Body of pancreas (tissue), 4 donors: Measurements from ENCODE around the gene INHA. TPM values are rescaled to one million over a fixed set of nuclear protein-coding genes. Genes with fewer than 3 reads are reported as not detected.

Experiments
- ATAC-seq: fragments of 150-250 bp; one replicate; pipeline ENCODE4 v1.9.1; 2016
- DNase-seq, 4 donors: peaks; one replicate each; pipeline ENCODE4 v3.0.0-alpha.2; 2019
- H3K27ac ChIP-seq, 4 donors: fragments of 200-600 bp; sonication (generic); 1 replicate in 3 of 4; 2 replicates in 1 of 4; pipeline versions ENCODE4 v1.5.1 to v1.6.1; 2016 to 2019; ENCODE audit warnings: mild to moderate bottlenecking in 1 of 4, mixed read lengths in 1 of 4, moderate library complexity in 1 of 4
- H3K27me3 ChIP-seq, 2 donors: fragments of 200-600 bp; sonication (generic); one replicate each; pipeline ENCODE4 v1.6.0; 2016; ENCODE audit warnings: mild to moderate bottlenecking in 1 of 2
- H3K36me3 ChIP-seq, 2 donors: fragments of 200-600 bp; sonication (generic); replicated peaks in 1 of 2; 2 replicates each; pipeline ENCODE4 v1.5.1; 2016; ENCODE audit warnings: low read depth in 2 of 2; ENCODE audit not compliant: insufficient read depth in 1 of 2
- H3K4me1 ChIP-seq: fragments of 200-600 bp; sonication (generic); one replicate; pipeline ENCODE4 v1.6.0; 2016
- H3K4me3 ChIP-seq, 2 donors: fragments of 200-600 bp; sonication (generic); 1 replicate in 1 of 2; 2 replicates in 1 of 2; pipeline ENCODE4 v1.5.1; 2016 to 2019
- H3K9me3 ChIP-seq, 3 donors: fragments of 200-600 bp; sonication (generic); 1 replicate in 2 of 3; 2 replicates in 1 of 3; pipeline ENCODE4 v1.5.1; 2016
- POLR2A ChIP-seq, 3 donors: fragments of 450-650 bp; IDR thresholded peaks; one replicate each; pipeline ENCODE4 v1.6.1; 2016; ENCODE audit warnings: antibody characterized with exemption in 3 of 3, mild to moderate bottlenecking in 2 of 3
- WGBS, 2 donors: methylation state at CpG; one replicate each; pipeline ENCODE4 v1.1.5; 2017; 5-methylcytosine and 5-hydroxymethylcytosine counted together
- intact Hi-C: fragments of 100-400 bp; cut with DNase I; formaldehyde crosslinking; loops from one replicate; pipeline ENCODE4 v1.15.1; 2023
- total RNA-seq, 2 donors: library from RNA; depleted of rRNA; stranded (reverse); fragments of >200 nt; gene quantifications; one replicate each; pipeline ENCODE4 v1.1.0, GENCODE V29; 2016
- TF ChIP-seq, protein P1 (sequence below), 7 experiments: fragments of 450-650 bp in 4 of 7; fragments of 200-600 bp in 3 of 7; sonication (generic) in 3 of 7; IDR thresholded peaks; one replicate each; pipeline ENCODE4 v1.5.1; 2016 to 2019; ENCODE audit warnings: antibody characterized with exemption in 7 of 7

The INHA gene
- total RNA-seq, 2 donors from 2014 or later = 0.66 to 1.6 TPM

DNA sequence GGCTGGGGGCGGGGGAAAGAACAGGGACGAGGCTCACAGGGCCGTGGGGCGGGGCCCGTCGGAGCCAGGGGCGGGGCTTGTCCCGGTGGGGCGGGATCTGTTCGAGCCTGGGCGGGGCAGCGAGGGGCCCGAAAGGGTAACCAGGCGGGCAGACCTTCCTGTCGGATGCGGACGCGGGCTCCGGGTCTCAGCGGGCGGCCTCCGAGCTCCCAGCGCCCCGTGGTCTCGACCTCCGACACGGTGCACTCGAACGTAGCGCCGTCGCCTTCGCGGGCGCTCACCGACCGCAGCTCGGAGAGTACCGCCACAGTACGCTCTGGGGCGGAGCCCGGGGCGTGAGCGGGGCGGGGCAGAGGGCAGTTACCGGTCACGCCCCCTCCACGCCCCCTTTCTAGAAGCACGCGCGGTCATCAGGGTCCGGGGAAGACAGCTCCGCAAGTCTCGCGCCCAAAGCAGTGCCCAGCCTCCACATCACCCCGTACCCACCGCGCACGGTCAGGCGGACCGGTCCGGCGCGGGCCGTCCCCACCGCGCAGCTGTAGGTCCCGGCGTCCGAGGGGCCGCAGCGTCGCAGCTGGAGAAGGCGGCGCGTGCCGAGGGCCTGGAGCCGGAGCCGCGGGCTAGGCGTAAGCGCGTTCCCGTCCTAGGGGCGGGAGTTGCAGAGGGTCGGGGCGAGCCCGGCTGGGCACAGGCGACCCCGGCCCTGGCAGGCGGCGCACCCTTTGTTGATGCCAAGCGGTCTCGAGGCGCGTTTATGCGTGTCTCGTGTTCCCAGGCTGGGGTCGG, 19.5 kb upstream of the INHA start:
- ATAC-seq = peak; percentile 95
- H3K9me3 ChIP-seq = no peaks in the 10 kb centered on the region
- intact Hi-C loops = no loop called here
- H3K4me1 ChIP-seq = peaks cover 18% of the 10 kb centered on the region
- H3K4me3 ChIP-seq = peak overlapping the region; percentile 30 to 44
- DNase-seq = peak; percentile 88 to 94 (median 90)
- peak in 1 of 3 donors; percentile 48 for TF ChIP-seq POLR2A (IDR thresholded peaks at IDR 0.05)
- TF ChIP-seq, protein P1, sequence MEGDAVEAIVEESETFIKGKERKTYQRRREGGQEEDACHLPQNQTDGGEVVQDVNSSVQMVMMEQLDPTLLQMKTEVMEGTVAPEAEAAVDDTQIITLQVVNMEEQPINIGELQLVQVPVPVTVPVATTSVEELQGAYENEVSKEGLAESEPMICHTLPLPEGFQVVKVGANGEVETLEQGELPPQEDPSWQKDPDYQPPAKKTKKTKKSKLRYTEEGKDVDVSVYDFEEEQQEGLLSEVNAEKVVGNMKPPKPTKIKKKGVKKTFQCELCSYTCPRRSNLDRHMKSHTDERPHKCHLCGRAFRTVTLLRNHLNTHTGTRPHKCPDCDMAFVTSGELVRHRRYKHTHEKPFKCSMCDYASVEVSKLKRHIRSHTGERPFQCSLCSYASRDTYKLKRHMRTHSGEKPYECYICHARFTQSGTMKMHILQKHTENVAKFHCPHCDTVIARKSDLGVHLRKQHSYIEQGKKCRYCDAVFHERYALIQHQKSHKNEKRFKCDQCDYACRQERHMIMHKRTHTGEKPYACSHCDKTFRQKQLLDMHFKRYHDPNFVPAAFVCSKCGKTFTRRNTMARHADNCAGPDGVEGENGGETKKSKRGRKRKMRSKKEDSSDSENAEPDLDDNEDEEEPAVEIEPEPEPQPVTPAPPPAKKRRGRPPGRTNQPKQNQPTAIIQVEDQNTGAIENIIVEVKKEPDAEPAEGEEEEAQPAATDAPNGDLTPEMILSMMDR (IDR thresholded peaks at IDR 0.05) = no peak
- WGBS, 2 donors = 1% methylated on average over 15 to 95 of the region's 99 CpGs
- peak overlapping the region in 3 of 4 donors; percentile 6 to 77 (median 52) for H3K27ac ChIP-seq
- no peaks in the 10 kb centered on the region for H3K27me3 ChIP-seq
- no peaks in the 10 kb centered on the region for H3K36me3 ChIP-seq

DNA sequence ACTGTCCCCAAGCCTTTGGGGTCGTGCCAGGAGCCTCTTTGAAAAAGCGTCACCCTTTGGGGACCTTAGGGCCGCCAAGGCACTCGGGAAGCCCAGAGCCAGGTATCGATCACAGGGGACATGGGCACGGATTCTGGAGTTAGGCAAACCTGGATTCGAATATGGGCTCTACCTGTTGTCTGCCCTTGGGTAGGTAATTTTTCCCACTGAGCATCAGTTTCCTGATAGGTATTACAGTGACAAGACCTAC, 19.0 kb upstream of the INHA start:
- intact Hi-C loops = no loop called here
- Histone ChIP-seq H3K36me3 (no peaks in the 10 kb centered on the region), H3K27me3 (no peaks in the 10 kb centered on the region), H3K4me3 (peak overlapping the region in 1 of 2 donors; percentile 30), H3K27ac (no peak overlapping the region), H3K4me1 (peaks cover 20% of the 10 kb centered on the region), H3K9me3 (no peaks in the 10 kb centered on the region)
- TF ChIP-seq, protein P1 (IDR thresholded peaks at IDR 0.05) = no peak
- no peak for TF ChIP-seq POLR2A (IDR thresholded peaks at IDR 0.05)
- ATAC-seq = no peak
- 12 to 40% methylated on average over 1 to 7 of the region's 7 CpGs for WGBS, 2 donors
- DNase-seq = peak in 1 of 4 donors; percentile 37

DNA sequence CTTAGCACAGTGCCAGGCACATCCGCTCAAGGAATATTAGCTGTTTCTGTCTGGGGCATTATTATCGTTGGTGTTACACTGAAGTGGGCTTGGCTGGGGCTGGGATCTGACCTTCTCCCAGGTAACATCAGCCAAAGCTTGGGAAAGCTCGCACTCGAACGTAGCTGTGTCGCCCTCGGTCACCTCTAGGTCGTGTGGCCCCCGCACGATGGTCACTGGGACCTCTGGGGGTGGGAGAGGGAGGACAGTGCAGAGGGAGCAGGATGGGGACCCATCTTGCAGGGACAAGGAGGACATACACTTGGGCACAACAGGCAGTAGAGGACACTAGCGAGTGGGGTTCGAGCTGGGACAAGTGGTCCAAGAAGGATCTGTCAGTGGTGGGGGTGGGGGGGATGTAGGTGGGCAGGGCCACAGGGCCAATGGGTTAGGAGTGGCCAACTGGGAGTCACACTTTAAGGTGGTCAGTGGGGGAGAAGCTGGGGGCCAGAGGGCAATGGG, 18.6 kb upstream of the INHA start:
- Histone ChIP-seq H3K9me3 (no peaks in the 10 kb centered on the region), H3K36me3 (no peaks in the 10 kb centered on the region), H3K4me3 (no peak overlapping the region), H3K4me1 (peaks cover 25% of the 10 kb centered on the region), H3K27me3 (no peaks in the 10 kb centered on the region), H3K27ac (no peak overlapping the region)
- ATAC-seq (no peak), DNase-seq (no peak)
- TF ChIP-seq POLR2A (IDR thresholded peaks at IDR 0.05) = no peak
- TF ChIP-seq, protein P1 (IDR thresholded peaks at IDR 0.05) = no peak
- 70 to 74% methylated on average over 12 of the region's 12 CpGs for WGBS, 2 donors
- intact Hi-C loops = no loop called here

DNA sequence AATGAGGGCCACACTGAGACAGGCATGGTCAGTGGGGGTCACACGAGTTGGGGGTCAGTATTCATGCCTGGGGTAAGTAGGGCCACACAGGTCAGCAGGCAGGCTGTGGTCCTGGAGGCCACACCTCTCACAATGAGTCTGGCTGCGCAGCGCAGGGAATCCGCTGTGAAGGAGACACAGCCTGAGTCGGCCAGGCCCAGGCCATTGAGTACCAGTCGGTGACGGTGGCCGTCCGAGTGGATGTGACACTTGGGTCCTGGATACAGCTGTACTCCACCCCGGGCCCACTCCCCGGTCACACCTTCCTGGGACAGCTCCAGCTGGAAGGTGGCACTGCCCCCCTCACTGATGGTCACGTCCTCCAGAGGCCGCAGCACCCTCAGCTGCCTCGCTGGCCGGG, 17.8 kb upstream of the INHA start:
- intact Hi-C loops = no loop called here
- whole genome bisulfite sequencing, 2 donors = 91 to 93% methylated on average over 12 to 15 of the region's 15 CpGs
- no peaks in the 10 kb centered on the region for H3K36me3 ChIP-seq
- TF ChIP-seq POLR2A (IDR thresholded peaks at IDR 0.05) = no peak
- TF ChIP-seq, protein P1 (IDR thresholded peaks at IDR 0.05) = no peak
- no peaks in the 10 kb centered on the region for H3K27me3 ChIP-seq
- H3K9me3 ChIP-seq = no peaks in the 10 kb centered on the region
- no peak for DNase-seq
- peaks cover 25% of the 10 kb centered on the region for H3K4me1 ChIP-seq
- no peak overlapping the region for H3K4me3 ChIP-seq
- ATAC-seq = no peak
- H3K27ac ChIP-seq = no peak overlapping the region

DNA sequence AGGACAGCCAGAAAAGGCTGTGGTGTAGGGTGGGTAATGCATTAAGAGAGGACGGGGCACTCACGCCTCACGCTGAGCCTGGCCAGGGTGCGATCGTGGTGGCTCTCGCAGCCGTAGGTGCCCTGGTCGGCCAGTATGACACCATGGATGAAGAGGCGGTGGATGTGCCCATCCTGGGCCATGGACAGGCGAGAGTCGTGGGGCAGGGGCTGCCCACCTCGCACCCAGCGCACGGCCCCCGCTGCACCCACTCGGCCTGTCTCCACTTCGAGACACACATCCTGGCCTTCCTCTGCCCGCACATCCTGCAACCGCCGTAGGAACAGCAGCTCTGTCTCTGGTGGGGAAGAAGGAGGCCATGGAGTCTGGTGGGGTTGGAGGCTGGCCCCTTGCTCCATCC, 16.2 kb upstream of the INHA start:
- 88 to 91% methylated on average over 6 to 19 of the region's 20 CpGs for WGBS, 2 donors
- peak in 1 of 4 donors; percentile 8 for DNase-seq
- TF ChIP-seq, protein P1 (IDR thresholded peaks at IDR 0.05) = no peak
- no peak for TF ChIP-seq POLR2A (IDR thresholded peaks at IDR 0.05)

More for the DNA sequence above, 16.2 kb upstream of the INHA start:
- no peaks in the 10 kb centered on the region for H3K27me3 ChIP-seq
- intact Hi-C loops = no loop called here
- H3K27ac ChIP-seq = no peak overlapping the region
- no peaks in the 10 kb centered on the region for H3K9me3 ChIP-seq
- no peak overlapping the region for H3K4me3 ChIP-seq
- ATAC-seq = no peak
- peaks cover 32% of the 10 kb centered on the region for H3K4me1 ChIP-seq
- no peaks in the 10 kb centered on the region for H3K36me3 ChIP-seq
